ENCODE measurements around the gene TWIST2.

TWIST2 gene

DNA sequence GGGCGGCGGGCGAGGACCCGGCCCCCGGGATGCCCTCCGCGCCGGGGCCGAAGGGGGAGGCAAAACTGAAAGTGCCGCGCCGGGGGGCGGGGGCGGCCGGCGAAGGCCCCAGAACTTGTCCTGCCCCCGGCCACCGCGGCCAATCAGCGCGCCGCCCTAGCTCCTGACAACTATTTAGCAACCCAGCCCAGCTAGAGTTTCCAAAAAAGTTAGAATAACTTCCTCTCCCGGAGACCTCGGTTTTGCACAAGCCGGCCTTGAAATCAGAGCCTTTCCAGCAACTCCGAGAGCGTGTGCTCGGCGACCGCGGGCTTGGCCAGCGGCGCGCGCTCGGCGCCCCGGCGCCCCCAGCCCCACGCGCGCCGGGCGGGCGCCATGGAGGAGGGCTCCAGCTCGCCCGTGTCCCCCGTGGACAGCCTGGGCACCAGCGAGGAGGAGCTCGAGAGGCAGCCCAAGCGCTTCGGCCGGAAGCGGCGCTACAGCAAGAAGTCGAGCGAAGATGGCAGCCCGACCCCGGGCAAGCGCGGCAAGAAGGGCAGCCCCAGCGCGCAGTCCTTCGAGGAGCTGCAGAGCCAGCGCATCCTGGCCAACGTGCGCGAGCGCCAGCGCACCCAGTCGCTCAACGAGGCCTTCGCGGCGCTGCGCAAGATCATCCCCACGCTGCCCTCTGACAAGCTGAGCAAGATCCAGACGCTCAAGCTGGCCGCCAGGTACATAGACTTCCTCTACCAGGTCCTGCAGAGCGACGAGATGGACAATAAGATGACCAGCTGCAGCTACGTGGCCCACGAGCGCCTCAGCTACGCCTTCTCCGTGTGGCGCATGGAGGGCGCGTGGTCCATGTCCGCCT is at the start of gene TWIST2:
TWIST2 (plus strand) TSS at position 245 of the 850 bp plus-strand sequence; CDS start at position 376, 131 bp downstream.
- DNase-seq (ENCODE audit: low read depth) = peak; percentile 75

DNA sequence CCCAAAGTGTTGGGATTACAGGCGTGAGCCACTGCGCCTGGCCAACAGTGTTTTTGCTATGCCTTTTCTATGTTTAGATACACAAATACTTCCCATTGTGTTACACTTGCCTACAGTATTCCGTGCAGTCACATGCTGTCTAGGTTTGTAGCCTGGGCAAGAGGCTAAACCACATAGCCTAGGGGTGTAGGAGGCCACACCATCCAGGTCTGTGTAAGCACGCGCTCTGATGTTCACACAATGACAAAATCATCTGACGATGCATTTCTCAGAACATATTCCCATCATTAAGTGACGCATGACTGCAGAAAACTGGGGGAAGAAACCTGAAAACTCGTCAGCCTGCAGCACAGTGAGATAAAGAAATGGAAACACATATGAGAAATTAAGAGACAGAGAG is 46.1 kb upstream of the TWIST2 start:
- DNase-seq (ENCODE audit: low read depth) = no peak

DNA sequence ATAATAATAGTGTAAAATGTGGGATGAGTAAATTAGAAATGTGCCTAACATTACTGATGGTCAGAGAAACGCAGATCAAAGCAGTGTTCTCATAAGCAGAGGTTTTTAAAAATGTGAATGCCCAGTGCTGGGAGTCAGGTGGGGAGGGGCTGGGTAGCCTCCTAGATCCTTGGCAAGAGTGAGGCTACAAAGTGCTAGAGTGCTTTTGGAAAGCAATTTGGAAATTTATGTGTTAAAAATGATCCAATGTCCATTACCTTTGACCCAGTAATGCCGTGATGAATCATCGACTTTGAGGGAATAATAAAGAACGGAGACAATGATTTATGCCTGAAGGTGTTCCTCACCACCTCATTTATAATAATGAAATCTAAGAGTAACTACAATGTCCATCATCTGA is 44.9 kb upstream of the TWIST2 start:
- no peak for DNase-seq (ENCODE audit: low read depth)

DNA sequence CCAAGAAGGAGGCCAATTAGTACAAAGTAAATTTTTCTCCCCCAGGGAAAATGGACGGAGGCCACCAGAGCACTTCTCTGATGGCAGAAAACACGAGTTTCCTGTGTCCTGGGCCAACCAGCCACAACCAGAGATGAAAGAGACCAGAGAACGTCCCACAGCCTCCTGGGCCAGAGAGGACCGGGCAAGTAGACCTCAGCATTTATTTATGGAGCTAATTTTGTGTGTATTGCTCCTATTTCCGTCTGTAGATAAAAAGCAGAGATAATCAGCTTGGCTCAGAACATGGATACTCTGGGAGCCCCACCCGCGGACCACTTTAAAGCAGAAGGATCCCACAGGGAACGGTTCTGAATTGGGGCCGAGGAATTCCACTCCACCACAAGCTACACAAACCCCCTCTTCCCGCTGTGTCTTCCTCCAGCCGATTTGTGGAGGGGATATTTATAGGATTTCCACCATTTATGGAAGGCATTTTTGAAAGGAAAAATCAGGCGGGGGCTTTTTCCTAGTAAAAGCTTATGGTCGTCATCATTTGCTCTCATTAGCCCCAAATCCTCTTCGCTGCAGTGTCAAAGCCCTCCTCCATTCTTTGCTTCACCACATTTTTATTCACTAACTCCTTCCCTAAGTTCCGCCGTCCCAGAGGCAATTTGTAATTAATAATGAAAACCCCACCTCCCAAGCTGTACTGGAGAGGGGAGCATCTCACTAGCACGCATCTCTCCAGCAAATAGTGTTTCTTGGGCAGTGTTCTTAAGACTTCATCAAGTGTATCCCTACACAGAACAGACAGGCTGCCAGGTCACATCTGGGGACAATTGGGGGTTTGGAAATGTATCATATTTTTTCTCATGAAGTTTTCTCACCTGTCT is 43.7 kb upstream of the TWIST2 start:
- DNase-seq (ENCODE audit: low read depth) = no peak

DNA sequence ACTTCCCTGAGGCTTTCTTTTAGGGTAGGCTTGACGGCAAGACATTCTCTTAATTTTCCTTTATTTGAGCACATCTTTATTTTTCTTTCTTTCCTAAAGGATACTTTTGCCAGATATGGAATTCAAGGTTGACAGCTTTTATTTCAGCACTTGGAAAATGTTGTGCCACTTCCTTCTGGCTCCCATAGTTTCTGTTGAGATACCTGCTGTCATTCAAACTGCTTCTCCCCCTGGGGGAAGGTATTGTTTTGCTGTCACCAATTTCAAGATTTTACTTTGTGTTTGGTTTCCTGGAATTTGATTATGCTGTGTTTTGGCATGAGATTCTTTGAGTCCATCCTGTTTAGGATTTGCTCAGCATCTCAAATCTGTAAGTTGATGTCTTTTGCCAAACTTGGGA is 39.1 kb upstream of the TWIST2 start:
- peak; percentile 11 for DNase-seq (ENCODE audit: low read depth)

DNA sequence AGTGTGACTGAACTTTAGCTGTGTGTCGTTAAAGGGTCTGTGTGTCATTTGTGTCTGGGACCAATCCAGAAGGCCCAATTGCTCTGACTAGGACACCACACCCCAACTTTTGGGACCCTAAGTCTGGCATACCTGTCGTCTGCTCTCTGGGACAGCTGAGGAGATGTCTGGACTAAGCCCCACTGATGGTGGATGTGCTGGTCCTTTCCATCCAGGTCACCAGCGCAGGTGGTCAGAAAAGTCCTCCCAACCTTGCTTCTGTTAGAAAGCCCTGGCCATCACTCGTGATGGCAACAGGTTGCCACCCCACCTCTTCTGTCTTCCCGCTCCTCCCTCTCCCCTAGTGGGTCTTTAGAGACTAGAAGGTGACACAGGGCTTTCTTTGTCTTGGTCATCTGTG is 37.6 kb upstream of the TWIST2 start:
- no peak for DNase-seq (ENCODE audit: low read depth)

DNA sequence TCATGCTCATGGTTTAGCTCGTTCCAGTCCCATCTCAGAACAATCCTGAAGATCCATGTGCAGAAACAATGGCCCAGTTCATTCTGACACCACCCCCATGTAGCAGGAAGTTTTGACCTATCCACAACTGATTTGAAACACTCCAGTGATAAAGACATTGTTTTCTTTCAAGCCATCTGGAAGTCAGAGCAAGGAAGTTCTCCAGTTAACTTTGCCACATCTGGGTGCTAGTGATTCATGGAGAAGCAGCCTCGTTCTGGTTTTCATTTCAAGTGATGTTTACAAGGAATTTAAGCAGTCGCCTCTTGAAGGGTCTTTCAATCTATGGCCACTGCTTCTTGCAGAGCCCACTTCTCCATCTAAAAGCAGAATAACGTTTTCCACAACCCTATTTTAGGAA is 36.6 kb upstream of the TWIST2 start:
- DNase-seq (ENCODE audit: low read depth) = no peak

DNA sequence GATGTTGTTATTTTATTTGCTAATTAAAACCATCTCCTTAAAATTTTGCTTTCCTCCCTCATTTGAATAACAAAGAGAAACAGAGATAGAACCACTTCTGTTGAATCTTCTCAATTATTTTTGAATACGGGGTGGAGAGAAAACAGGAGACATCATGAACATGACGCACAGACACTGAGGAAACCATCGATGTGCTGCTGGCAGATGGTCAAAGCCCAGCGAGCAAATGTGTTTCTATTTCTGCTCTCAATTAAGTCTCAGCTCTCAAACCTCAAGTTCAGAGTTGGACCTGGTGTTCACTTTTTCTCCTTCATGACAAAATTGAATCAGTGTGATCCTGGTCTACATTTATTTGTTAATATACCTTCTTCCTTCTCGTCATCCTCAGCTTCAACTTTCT is 36.1 kb upstream of the TWIST2 start:
- no peak for DNase-seq (ENCODE audit: low read depth)

DNA sequence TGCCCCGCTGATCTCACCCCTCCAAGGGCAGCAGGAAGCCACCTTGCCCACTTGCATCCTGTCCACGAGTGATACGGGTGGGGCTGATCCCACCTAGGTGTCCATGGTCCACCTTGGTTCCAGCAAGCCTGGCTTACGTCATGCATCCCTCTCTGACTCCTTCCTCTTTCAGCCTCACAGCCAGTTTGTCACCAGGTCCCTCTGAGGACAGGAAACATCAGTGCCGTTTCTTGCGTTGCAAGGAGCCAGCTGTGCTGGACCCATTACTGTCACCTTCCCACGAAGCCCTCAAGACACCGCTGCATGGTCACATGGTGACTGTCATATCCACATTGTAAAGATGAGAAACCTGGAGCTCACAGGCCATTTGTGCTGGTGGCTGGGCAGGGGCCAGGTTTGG is 34.8 kb upstream of the TWIST2 start:
- no peak for DNase-seq (ENCODE audit: low read depth)

DNA sequence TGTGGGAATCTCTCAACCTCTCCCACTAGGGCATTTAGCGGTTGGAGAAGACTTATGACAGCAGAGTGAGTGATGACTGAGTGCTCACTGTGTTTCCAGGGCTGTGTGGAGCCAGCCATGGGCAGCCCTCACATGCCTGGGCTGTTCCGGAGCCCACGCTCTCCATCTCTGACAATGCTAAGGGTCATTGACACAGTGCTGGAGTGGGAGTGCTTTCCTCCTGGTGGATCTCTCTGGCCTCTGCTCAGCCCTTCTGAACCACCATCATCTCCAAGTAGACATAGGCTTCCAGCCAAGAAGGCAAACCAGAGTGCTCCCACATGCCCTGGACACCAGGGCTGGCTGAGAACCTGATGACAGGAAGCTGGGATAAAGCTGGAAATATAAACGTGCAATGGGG is 33.1 kb upstream of the TWIST2 start:
- DNase-seq (ENCODE audit: low read depth) = no peak

DNA sequence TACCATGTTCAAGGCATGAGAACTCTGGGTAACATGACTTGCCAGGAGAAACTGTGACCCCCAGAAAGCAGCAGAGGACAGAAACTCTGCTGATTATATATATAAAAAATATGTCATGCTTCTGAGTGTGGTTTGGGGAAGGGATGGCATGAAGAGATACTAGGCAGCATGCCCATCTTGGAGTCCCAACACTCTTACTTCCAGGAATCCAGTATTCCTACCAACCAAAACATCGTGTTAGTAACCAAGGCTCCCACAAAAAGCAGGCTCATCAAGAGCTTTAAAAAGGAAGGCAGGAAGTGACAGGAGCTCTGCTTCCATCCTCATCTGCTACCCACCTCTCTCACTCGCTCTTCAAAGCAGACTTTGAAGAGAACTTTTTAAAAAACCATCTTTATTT is 31.6 kb upstream of the TWIST2 start:
- no peak for DNase-seq (ENCODE audit: low read depth)

DNA sequence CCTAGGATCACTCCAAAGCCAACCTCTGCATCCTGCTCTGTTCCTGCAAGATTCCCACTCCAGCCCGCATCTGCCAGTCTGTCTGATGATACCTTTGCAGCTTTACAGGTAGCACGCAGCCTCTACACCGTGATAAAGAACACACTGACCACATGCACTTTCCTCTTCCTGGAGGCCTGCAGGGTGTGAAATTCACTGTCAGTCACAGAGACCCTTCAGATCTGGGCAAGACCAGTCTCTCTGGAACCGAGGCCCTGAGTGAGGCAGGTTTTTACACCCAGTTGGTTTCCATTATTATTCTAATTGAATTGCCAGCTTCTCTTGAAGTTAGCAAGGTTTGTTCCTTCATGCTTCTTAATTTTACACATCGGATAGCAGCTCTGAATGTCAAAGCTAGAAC is 30.5 kb upstream of the TWIST2 start:
- DNase-seq (ENCODE audit: low read depth) = no peak

DNA sequence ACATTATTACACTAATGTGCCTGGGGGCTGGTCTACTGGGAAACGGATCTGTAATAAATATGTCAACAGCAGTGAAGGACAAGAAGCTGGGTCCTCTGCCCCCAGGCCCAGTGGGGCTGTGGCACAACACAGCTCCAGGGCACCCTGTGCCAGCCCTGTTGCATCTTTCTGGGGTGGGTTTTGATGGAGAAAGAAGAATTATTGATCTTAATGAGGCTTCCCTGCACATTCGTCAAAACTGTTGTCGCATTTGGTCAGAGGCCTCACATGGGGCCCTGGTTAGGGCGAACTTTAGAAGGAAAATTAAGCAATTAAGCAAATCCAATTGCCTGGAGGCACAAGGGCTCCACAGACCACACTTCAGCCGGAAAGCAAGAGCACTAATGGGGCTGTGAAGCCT is 30.0 kb upstream of the TWIST2 start:
- no peak for DNase-seq (ENCODE audit: low read depth)

DNA sequence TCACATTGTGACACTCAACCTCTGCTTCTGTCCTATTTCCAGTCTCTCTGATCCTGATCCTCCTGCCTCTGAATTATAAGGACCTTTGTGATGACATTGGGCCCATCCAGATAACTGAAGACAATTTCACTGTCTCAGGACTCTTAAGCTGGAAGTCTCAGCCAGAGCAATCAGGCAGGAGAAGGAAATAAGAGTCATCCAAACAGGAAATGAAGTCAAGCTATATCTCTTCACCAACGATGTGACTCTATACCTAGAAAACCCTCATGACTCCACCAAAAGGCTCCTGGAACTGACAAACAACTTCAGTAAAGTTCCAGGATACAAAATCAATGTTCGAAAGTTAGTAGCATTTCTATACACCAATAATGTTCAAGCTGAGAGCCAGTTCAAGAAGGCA is 29.3 kb upstream of the TWIST2 start:
- DNase-seq (ENCODE audit: low read depth) = no peak

DNA sequence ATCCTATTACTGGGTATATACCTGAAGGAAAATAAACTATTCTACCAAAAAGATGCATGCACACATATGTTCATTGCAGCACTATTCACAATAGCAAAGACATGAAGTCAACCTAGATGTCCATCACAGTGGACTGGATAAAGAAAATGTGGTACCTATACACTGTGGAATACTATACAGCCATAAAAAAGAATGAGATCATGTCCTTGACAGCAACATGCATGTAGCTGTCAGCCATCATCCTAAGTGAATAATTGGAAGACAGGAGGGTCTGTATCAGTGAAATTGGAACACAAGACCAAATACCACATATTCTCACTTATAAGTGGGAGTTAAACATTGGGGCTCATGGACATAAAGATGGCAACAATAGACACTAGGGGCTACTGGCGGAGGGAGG is 27.7 kb upstream of the TWIST2 start:
- DNase-seq (ENCODE audit: low read depth) = no peak

DNA sequence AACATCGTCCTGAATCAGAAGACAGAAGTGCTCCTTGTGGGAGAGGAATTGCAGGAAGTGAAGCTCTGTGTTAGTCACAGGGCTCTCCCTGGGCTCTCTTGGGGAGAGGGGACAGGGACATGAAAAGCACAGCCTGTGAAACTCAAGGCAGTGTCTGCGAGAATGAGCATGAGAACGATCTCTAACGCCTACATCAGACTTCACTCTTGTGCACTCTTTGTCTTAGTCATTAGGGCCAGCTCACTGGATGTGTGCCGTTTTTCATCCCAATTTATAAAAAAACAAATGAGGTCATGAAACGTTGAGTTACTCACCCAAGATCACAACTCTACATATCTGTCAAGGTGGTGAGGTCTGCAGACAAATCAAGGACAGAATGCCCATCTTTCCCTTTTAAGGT is 27.0 kb upstream of the TWIST2 start:
- peak; percentile 41 for DNase-seq (ENCODE audit: low read depth)

DNA sequence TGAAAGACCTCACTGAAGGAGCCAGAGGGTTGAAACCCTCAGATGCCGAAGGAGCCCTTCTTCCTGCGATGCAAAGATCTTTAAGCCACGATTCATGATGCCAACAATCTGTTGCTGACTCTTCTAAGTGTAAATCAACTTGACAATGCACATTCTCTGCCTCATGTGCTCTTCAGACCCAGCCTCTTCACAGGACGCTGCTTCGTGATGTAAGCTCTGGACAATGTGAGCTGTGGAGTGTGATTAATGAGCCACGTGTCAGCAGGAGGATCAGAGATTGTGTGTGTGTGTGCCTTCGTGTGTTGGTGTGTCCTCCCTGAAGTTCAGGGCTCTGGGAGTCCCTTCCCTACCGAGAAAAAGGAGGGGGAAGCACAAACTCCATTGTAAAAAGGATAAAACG is 26.5 kb upstream of the TWIST2 start:
- peak; percentile 86 for DNase-seq (ENCODE audit: low read depth)

DNA sequence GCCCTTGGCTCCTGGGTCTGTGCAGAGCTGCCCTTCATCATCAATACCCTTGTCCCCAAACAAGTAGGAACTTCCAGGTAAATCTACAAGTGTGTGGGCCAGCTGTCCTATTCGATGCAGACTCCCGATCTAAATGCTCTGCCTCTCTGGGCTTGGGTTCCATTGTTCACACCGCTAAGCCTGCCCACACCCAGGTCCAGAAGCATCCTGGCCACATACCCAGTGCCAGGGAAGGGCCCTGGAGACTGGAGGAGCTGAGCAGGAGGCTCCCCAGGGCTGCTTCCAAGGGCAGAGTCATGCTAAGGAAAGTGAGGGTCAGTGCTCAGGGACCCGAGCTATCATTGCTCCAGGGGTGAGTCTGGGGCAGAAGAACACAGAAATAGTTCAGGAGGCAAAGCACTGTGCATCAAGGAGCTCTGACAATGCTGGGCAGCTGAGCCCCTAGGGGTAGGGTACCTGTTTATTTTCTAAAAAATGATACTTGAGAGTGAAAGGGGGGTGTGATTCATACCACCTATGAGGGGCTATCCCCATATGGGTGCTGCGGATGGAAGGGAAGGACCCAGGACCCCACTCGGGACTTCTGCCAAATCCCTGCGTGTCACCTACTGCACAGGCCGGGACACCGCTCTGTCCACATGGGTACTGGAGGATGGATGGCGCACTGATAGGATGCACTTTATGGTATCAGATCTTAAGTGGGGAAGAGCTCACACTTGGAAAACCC is 25.8 kb upstream of the TWIST2 start:
- no peak for DNase-seq (ENCODE audit: low read depth)

DNA sequence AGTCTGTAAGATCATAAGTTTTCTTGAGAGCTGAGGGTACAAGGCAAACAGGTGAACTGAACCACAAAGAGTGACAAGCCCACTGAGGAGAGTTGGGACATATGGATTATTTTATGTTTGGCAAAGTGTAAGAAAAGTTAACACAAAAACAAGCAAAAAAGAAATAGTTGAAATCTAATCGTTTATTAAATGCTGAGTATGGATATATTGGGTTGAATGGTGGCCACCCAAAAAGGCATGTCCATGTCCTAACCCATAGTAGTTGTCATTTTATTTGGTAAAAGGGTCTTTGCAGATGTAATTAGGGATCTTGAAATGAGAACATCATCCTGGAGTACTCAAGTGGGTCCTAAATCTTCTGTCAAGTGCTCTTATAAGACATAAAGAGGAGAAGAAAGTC is 24.9 kb upstream of the TWIST2 start:
- no peak for DNase-seq (ENCODE audit: low read depth)

DNA sequence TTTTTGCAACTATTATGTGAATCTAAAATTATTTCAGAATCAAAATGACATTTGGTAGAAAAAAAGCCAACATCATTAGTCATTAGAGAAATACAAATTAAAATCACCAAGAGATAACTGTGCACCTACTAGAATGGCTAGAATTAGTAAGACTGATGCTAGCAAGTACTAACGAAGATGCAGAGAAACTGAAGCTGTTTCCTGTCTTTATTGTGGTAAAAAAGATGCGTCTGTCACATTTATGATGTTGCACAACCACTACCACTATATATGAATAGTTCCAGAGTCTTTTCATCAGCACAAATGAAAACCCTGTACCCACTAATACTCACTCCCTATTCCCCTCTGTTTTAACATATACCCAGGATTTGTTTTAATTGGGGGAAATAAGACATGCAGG is 16.7 kb upstream of the TWIST2 start:
- DNase-seq (ENCODE audit: low read depth) = no peak

DNA sequence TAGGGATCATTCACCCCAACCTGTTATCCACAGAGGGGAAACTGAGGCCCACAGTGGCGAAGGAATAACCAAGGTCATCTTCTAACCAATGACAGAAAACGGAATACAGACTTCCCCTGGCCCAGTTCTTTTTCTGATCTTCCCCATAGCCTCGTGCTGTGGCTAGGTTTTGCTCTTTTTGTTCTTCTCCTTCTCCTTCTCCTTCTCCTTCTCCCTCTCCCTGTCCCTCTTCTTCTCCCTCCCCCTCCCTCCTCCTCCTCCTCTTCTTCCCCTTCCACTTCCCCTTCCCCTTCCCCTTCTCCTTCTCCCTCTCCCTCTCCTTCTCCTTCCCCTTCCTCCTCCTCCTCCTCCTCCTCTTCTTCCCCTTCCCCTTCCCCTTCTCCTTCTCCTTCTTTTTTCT is 12.9 kb upstream of the TWIST2 start:
- DNase-seq (ENCODE audit: low read depth) = no peak

DNA sequence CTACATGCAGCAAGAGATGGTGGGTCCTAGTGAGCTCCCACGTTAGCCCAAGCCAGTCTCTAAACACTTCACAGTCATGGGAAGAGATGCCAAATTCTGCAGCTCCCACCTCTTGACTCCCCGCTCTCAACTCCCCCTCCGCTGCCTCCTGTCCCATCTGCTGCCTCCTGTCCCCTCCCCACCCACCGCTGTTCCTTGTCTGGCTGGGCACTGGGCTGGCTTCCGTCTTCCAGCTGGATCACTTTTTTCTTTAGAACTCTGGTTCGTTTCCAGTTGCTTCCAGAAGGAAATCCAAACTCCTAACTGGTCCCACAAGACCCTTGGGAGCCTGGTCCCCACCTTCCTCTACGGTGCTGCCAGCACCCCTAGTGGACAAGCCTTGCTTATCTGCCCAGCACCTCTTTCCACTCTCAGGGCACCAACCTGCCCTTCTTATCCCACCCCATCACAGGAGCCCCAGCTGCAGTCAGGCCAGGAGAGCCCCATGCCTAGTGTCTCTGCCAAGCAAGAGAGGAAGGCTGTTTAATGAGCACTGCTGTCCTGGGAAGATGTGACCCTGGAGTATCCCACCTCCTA is 12.1 kb upstream of the TWIST2 start:
- DNase-seq (ENCODE audit: low read depth) = no peak
